ENCODE results near the gene TTLL6.

DNA sequence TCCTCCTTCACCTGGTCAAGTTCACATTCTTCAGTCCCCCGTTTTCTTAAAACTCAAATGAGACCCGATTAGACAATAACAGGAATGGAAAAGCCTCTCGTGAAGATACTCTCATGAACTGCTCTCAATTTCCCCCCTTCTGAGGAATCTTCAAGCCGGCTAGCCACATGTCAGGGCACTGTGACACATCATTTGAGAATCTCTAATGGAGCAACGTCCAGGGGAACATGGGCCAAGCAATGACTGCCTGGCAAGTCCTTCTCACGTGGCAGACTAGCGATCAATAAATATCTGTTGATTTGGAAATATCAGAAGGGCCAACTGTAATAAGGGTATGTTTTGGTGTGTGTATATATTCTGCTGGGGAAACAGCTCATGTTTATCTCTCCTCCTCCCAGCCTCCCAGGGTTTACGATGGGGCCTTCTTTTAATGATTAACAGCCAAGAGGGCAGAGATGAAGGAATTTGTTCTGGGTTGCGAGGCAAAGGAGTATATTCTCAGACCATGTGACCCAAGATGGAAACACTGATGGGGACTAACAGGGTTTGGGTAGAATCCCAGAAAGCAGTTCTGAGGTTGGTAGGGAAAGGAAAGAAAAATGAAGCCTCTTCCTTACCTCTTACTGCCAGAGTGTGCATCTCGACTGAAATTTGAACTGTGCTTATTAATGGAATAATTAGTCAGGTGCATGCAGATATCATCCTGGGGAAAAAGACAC is 21.4 kb downstream of the TTLL6 start:
- TF ChIP-seq, protein P1, sequence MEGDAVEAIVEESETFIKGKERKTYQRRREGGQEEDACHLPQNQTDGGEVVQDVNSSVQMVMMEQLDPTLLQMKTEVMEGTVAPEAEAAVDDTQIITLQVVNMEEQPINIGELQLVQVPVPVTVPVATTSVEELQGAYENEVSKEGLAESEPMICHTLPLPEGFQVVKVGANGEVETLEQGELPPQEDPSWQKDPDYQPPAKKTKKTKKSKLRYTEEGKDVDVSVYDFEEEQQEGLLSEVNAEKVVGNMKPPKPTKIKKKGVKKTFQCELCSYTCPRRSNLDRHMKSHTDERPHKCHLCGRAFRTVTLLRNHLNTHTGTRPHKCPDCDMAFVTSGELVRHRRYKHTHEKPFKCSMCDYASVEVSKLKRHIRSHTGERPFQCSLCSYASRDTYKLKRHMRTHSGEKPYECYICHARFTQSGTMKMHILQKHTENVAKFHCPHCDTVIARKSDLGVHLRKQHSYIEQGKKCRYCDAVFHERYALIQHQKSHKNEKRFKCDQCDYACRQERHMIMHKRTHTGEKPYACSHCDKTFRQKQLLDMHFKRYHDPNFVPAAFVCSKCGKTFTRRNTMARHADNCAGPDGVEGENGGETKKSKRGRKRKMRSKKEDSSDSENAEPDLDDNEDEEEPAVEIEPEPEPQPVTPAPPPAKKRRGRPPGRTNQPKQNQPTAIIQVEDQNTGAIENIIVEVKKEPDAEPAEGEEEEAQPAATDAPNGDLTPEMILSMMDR (IDR thresholded peaks at IDR 0.05; ENCODE audit: insufficient read depth, low read length): no peak
- TF ChIP-seq, protein P2, sequence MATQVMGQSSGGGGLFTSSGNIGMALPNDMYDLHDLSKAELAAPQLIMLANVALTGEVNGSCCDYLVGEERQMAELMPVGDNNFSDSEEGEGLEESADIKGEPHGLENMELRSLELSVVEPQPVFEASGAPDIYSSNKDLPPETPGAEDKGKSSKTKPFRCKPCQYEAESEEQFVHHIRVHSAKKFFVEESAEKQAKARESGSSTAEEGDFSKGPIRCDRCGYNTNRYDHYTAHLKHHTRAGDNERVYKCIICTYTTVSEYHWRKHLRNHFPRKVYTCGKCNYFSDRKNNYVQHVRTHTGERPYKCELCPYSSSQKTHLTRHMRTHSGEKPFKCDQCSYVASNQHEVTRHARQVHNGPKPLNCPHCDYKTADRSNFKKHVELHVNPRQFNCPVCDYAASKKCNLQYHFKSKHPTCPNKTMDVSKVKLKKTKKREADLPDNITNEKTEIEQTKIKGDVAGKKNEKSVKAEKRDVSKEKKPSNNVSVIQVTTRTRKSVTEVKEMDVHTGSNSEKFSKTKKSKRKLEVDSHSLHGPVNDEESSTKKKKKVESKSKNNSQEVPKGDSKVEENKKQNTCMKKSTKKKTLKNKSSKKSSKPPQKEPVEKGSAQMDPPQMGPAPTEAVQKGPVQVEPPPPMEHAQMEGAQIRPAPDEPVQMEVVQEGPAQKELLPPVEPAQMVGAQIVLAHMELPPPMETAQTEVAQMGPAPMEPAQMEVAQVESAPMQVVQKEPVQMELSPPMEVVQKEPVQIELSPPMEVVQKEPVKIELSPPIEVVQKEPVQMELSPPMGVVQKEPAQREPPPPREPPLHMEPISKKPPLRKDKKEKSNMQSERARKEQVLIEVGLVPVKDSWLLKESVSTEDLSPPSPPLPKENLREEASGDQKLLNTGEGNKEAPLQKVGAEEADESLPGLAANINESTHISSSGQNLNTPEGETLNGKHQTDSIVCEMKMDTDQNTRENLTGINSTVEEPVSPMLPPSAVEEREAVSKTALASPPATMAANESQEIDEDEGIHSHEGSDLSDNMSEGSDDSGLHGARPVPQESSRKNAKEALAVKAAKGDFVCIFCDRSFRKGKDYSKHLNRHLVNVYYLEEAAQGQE (IDR thresholded peaks at IDR 0.05; ENCODE audit: insufficient replicate concordance, low read depth): no peak
- TF ChIP-seq POLR2AphosphoS5 (IDR thresholded peaks at IDR 0.05; ENCODE audit: low read depth): no peak
- TF ChIP-seq GABPA (IDR thresholded peaks at IDR 0.05; ENCODE audit: low read depth): no peak
- TF ChIP-seq SPI1 (IDR thresholded peaks at IDR 0.05; ENCODE audit: borderline replicate concordance, low read depth): no peak

Data from HL-60 (cell line).